Measurements from ENCODE around the gene FOXQ1. TPM values are rescaled to one million over a fixed set of nuclear protein-coding genes. Genes with fewer than 3 reads are reported as not detected.
A peak's percentile ranks its signal among the peaks of the same experiment; 100 is the strongest.

The FOXQ1 gene
- polyA plus RNA-seq, 4 donors, result 0.54 to 2.5 (median 1.5) TPM

GRCh38 chr6:1283501-1283900, 28.4 kb upstream of the FOXQ1 start:
- H3K27ac ChIP-seq (ENCODE audit: low read depth in 1 of 3, low read length in 2 of 3), result peak overlapping the region in 1 of 3 donors; percentile 14
- no peaks in the 10 kb centered on the region for H3K27me3 ChIP-seq (ENCODE audit: control insufficient read depth in 3 of 3, insufficient read depth in 3 of 3, low read length in 3 of 3)
- FAIRE-seq (no peak), DNase-seq (peak; percentile 55 to 76)
- H3K36me3 ChIP-seq (ENCODE audit: control insufficient read depth in 3 of 3, insufficient read depth in 2 of 3, low read depth in 1 of 3, low read length in 3 of 3), result peaks cover 0 to 4% (median 0%) of the 10 kb centered on the region in 3 donors
- 4 to 58% (median 42%) methylated on average over 3 of the region's 3 CpGs for WGBS, 3 donors
- H3K4me1 ChIP-seq (ENCODE audit: control insufficient read depth in 3 of 3, insufficient read depth in 2 of 3, low read depth in 1 of 3, low read length in 2 of 3), result peaks cover 0 to 11% (median 0%) of the 10 kb centered on the region in 3 donors
- H3K9me3 ChIP-seq (ENCODE audit: control insufficient read depth in 2 of 2, insufficient read depth in 1 of 2, low read depth in 1 of 2, low read length in 1 of 2), result no peaks in the 10 kb centered on the region
- no peak overlapping the region for H3K4me3 ChIP-seq (ENCODE audit: low read depth in 1 of 3, low read length in 3 of 3)

GRCh38 chr6:1285556-1285955, 26.3 kb upstream of the FOXQ1 start:
- H3K27ac ChIP-seq (ENCODE audit: low read depth in 1 of 3, low read length in 2 of 3), result no peak overlapping the region
- FAIRE-seq, result no peak

DNA sequence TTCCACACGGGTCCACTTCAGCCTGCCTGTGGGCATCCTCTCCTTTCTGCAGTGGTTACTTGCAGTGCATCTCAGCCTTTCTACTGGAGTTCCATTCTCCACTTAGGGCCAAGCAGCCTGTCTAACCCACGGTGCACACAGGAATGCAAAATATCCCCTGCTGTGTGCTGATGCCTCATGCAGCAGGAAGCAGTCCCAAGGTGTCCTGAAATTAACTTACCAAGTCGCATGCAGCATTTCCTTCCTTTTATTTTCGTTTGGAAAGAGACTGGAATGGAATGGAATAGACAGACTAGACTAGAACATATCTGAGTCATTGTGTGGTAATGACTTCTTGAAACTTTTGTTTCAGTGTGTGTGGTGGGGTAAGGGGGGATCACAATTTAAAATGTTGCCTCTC, 25.9 kb upstream of the FOXQ1 start:
- Histone ChIP-seq H3K27ac (ENCODE audit: low read depth in 1 of 3, low read length in 2 of 3) (no peak overlapping the region), H3K9me3 (ENCODE audit: control insufficient read depth in 2 of 2, insufficient read depth in 1 of 2, low read depth in 1 of 2, low read length in 1 of 2) (no peaks in the 10 kb centered on the region), H3K27me3 (ENCODE audit: control insufficient read depth in 3 of 3, insufficient read depth in 3 of 3, low read length in 3 of 3) (no peaks in the 10 kb centered on the region), H3K36me3 (ENCODE audit: control insufficient read depth in 3 of 3, insufficient read depth in 2 of 3, low read depth in 1 of 3, low read length in 3 of 3) (peaks cover 0 to 4% (median 0%) of the 10 kb centered on the region in 3 donors), H3K4me1 (ENCODE audit: control insufficient read depth in 3 of 3, insufficient read depth in 2 of 3, low read depth in 1 of 3, low read length in 2 of 3) (peaks cover 0 to 11% (median 0%) of the 10 kb centered on the region in 3 donors), H3K4me3 (ENCODE audit: low read depth in 1 of 3, low read length in 3 of 3) (no peak overlapping the region)
- no peak for FAIRE-seq
- DNase-seq, result no peak
- WGBS, 3 donors, result 36 to 62% (median 62%) methylated on average over 4 of the region's 4 CpGs

More at GRCh38 chr6:1285556-1285955, 26.3 kb upstream of the FOXQ1 start:
- WGBS, 3 donors, result 49 to 67% (median 58%) methylated on average over 6 of the region's 6 CpGs
- no peak overlapping the region for H3K4me3 ChIP-seq (ENCODE audit: low read depth in 1 of 3, low read length in 3 of 3)
- no peak for DNase-seq
- H3K9me3 ChIP-seq (ENCODE audit: control insufficient read depth in 2 of 2, insufficient read depth in 1 of 2, low read depth in 1 of 2, low read length in 1 of 2), result no peaks in the 10 kb centered on the region
- H3K27me3 ChIP-seq (ENCODE audit: control insufficient read depth in 3 of 3, insufficient read depth in 3 of 3, low read length in 3 of 3), result no peaks in the 10 kb centered on the region
- H3K36me3 ChIP-seq (ENCODE audit: control insufficient read depth in 3 of 3, insufficient read depth in 2 of 3, low read depth in 1 of 3, low read length in 3 of 3), result peaks cover 0 to 4% (median 0%) of the 10 kb centered on the region in 3 donors
- peaks cover 0 to 11% (median 0%) of the 10 kb centered on the region in 3 donors for H3K4me1 ChIP-seq (ENCODE audit: control insufficient read depth in 3 of 3, insufficient read depth in 2 of 3, low read depth in 1 of 3, low read length in 2 of 3)

GRCh38 chr6:1287103-1287591, 24.8 kb upstream of the FOXQ1 start:
- Histone ChIP-seq H3K27me3 (ENCODE audit: control insufficient read depth in 3 of 3, insufficient read depth in 3 of 3, low read length in 3 of 3) (no peaks in the 10 kb centered on the region), H3K36me3 (ENCODE audit: control insufficient read depth in 3 of 3, insufficient read depth in 2 of 3, low read depth in 1 of 3, low read length in 3 of 3) (peaks cover 0 to 6% (median 0%) of the 10 kb centered on the region in 3 donors), H3K27ac (ENCODE audit: low read depth in 1 of 3, low read length in 2 of 3) (no peak overlapping the region), H3K4me3 (ENCODE audit: low read depth in 1 of 3, low read length in 3 of 3) (no peak overlapping the region), H3K4me1 (ENCODE audit: control insufficient read depth in 3 of 3, insufficient read depth in 2 of 3, low read depth in 1 of 3, low read length in 2 of 3) (peaks cover 0 to 11% (median 0%) of the 10 kb centered on the region in 3 donors), H3K9me3 (ENCODE audit: control insufficient read depth in 2 of 2, insufficient read depth in 1 of 2, low read depth in 1 of 2, low read length in 1 of 2) (no peaks in the 10 kb centered on the region)
- FAIRE-seq (no peak), DNase-seq (peak; percentile 28 to 37)
- 75 to 85% (median 82%) methylated on average over 7 of the region's 7 CpGs for WGBS, 3 donors

GRCh38 chr6:1290086-1290485, 21.8 kb upstream of the FOXQ1 start:
- WGBS, 3 donors, result 78 to 86% (median 83%) methylated on average over 6 of the region's 6 CpGs
- FAIRE-seq (no peak), DNase-seq (no peak)
- H3K4me1 ChIP-seq (ENCODE audit: control insufficient read depth in 3 of 3, insufficient read depth in 2 of 3, low read depth in 1 of 3, low read length in 2 of 3), result no peaks in the 10 kb centered on the region
- H3K4me3 ChIP-seq (ENCODE audit: low read depth in 1 of 3, low read length in 3 of 3), result no peak overlapping the region
- no peak overlapping the region for H3K27ac ChIP-seq (ENCODE audit: low read depth in 1 of 3, low read length in 2 of 3)
- peaks cover 0 to 6% (median 0%) of the 10 kb centered on the region in 3 donors for H3K36me3 ChIP-seq (ENCODE audit: control insufficient read depth in 3 of 3, insufficient read depth in 2 of 3, low read depth in 1 of 3, low read length in 3 of 3)
- no peaks in the 10 kb centered on the region for H3K27me3 ChIP-seq (ENCODE audit: control insufficient read depth in 3 of 3, insufficient read depth in 3 of 3, low read length in 3 of 3)
- H3K9me3 ChIP-seq (ENCODE audit: control insufficient read depth in 2 of 2, insufficient read depth in 1 of 2, low read depth in 1 of 2, low read length in 1 of 2), result no peaks in the 10 kb centered on the region

- Histone ChIP-seq H3K9me3 (ENCODE audit: control insufficient read depth in 2 of 2, insufficient read depth in 1 of 2, low read depth in 1 of 2, low read length in 1 of 2) (no peaks in the 10 kb centered on the region), H3K36me3 (ENCODE audit: control insufficient read depth in 3 of 3, insufficient read depth in 2 of 3, low read depth in 1 of 3, low read length in 3 of 3) (peaks cover 0 to 6% (median 0%) of the 10 kb centered on the region in 3 donors), H3K4me3 (ENCODE audit: low read depth in 1 of 3, low read length in 3 of 3) (no peak overlapping the region), H3K27me3 (ENCODE audit: control insufficient read depth in 3 of 3, insufficient read depth in 3 of 3, low read length in 3 of 3) (no peaks in the 10 kb centered on the region), H3K4me1 (ENCODE audit: control insufficient read depth in 3 of 3, insufficient read depth in 2 of 3, low read depth in 1 of 3, low read length in 2 of 3) (no peaks in the 10 kb centered on the region), H3K27ac (ENCODE audit: low read depth in 1 of 3, low read length in 2 of 3) (no peak overlapping the region)
- WGBS, 3 donors, result 62 to 78% (median 78%) methylated on average over 4 of the region's 4 CpGs
- DNase-seq (no peak), FAIRE-seq (no peak)
Measured at GRCh38 chr6:1290805-1291204, 21.1 kb upstream of the FOXQ1 start.

- whole genome bisulfite sequencing, 3 donors, result 90 to 97% (median 93%) methylated on average over 10 of the region's 10 CpGs
- Histone ChIP-seq H3K4me3 (ENCODE audit: low read depth in 1 of 3, low read length in 3 of 3) (no peak overlapping the region), H3K4me1 (ENCODE audit: control insufficient read depth in 3 of 3, insufficient read depth in 2 of 3, low read depth in 1 of 3, low read length in 2 of 3) (no peaks in the 10 kb centered on the region), H3K9me3 (ENCODE audit: control insufficient read depth in 2 of 2, insufficient read depth in 1 of 2, low read depth in 1 of 2, low read length in 1 of 2) (no peaks in the 10 kb centered on the region), H3K27me3 (ENCODE audit: control insufficient read depth in 3 of 3, insufficient read depth in 3 of 3, low read length in 3 of 3) (no peaks in the 10 kb centered on the region), H3K36me3 (ENCODE audit: control insufficient read depth in 3 of 3, insufficient read depth in 2 of 3, low read depth in 1 of 3, low read length in 3 of 3) (peaks cover 0 to 6% (median 0%) of the 10 kb centered on the region in 3 donors), H3K27ac (ENCODE audit: low read depth in 1 of 3, low read length in 2 of 3) (no peak overlapping the region)
- DNase-seq (no peak), FAIRE-seq (no peak)
Measured at GRCh38 chr6:1291381-1291780, 20.5 kb upstream of the FOXQ1 start.

DNA sequence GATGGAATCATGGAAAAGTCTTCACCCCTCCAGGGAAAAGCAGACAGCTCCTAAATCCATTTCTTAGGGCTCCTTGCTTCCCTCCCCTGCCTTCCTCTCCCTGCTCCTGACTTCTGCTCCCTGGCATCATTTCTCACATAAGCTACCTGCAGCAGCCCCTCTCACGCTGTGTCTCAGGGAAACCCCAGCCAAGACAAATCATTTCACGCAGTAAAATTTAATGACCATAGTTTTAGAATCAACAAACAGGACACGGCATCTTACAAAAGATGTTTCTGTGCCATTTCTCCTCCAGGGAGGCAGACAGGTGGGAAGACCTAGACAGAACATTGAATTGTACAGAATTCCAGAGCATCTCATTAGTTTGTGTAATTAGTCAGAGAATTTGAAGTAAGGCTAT, 16.5 kb upstream of the FOXQ1 start:
- FAIRE-seq, result no peak
- H3K4me3 ChIP-seq (ENCODE audit: low read depth in 1 of 3, low read length in 3 of 3), result no peak overlapping the region
- no peak overlapping the region for H3K27ac ChIP-seq (ENCODE audit: low read depth in 1 of 3, low read length in 2 of 3)
- no peaks in the 10 kb centered on the region for H3K9me3 ChIP-seq (ENCODE audit: control insufficient read depth in 2 of 2, insufficient read depth in 1 of 2, low read depth in 1 of 2, low read length in 1 of 2)
- WGBS, 3 donors, result 81 to 87% (median 87%) methylated on average over 3 of the region's 3 CpGs
- DNase-seq, result no peak
- H3K4me1 ChIP-seq (ENCODE audit: control insufficient read depth in 3 of 3, insufficient read depth in 2 of 3, low read depth in 1 of 3, low read length in 2 of 3), result no peaks in the 10 kb centered on the region
- peaks cover 0 to 2% (median 0%) of the 10 kb centered on the region in 3 donors for H3K36me3 ChIP-seq (ENCODE audit: control insufficient read depth in 3 of 3, insufficient read depth in 2 of 3, low read depth in 1 of 3, low read length in 3 of 3)
- H3K27me3 ChIP-seq (ENCODE audit: control insufficient read depth in 3 of 3, insufficient read depth in 3 of 3, low read length in 3 of 3), result no peaks in the 10 kb centered on the region

GRCh38 chr6:1296079-1296478, 15.8 kb upstream of the FOXQ1 start:
- Histone ChIP-seq H3K4me3 (ENCODE audit: low read depth in 1 of 3, low read length in 3 of 3) (no peak overlapping the region), H3K36me3 (ENCODE audit: control insufficient read depth in 3 of 3, insufficient read depth in 2 of 3, low read depth in 1 of 3, low read length in 3 of 3) (peaks cover 0 to 2% (median 0%) of the 10 kb centered on the region in 3 donors), H3K4me1 (ENCODE audit: control insufficient read depth in 3 of 3, insufficient read depth in 2 of 3, low read depth in 1 of 3, low read length in 2 of 3) (no peaks in the 10 kb centered on the region), H3K9me3 (ENCODE audit: control insufficient read depth in 2 of 2, insufficient read depth in 1 of 2, low read depth in 1 of 2, low read length in 1 of 2) (no peaks in the 10 kb centered on the region), H3K27ac (ENCODE audit: low read depth in 1 of 3, low read length in 2 of 3) (no peak overlapping the region), H3K27me3 (ENCODE audit: control insufficient read depth in 3 of 3, insufficient read depth in 3 of 3, low read length in 3 of 3) (no peaks in the 10 kb centered on the region)
- FAIRE-seq (no peak), DNase-seq (no peak)
- WGBS, 3 donors, result 70 to 88% (median 87%) methylated on average over 7 of the region's 7 CpGs

Measured in small intestine (tissue), 7 donors.